Nephron (organoid): ENCODE measurements around the gene STARD5.
"Not testable (repeated sequence)": the region's sequence is repeated elsewhere in the genome, so short reads cannot be mapped to it uniquely, and the experiment has no call there.

ENCODE experiments used
- H3K27ac Mint-ChIP-seq, 3 experiments: 2 replicates each; pipeline ENCODE4 v1.8.0; 2020; ENCODE audit warnings: mixed read lengths in 3 of 3, mild to moderate bottlenecking in 2 of 3, moderate library complexity in 1 of 3
- H3K27me3 Mint-ChIP-seq: 2 replicates; pipeline ENCODE4 v1.8.0; 2021; ENCODE audit warnings: low read depth, mild to moderate bottlenecking, moderate library complexity, mixed read lengths
- H3K36me3 Mint-ChIP-seq: 2 replicates; pipeline ENCODE4 v1.8.0; 2020; ENCODE audit warnings: low read depth, mixed read lengths
- H3K4me1 Mint-ChIP-seq: 2 replicates; pipeline ENCODE4 v1.8.0; 2020; ENCODE audit warnings: mixed read lengths
- H3K4me3 Mint-ChIP-seq, 3 experiments: 2 replicates each; pipeline ENCODE4 v1.8.0; 2020; ENCODE audit warnings: mild to moderate bottlenecking in 3 of 3, mixed read lengths in 3 of 3, moderate library complexity in 2 of 3
- H3K9me3 Mint-ChIP-seq: 2 replicates; pipeline ENCODE4 v1.8.0; 2020; ENCODE audit warnings: mixed read lengths
- TF ChIP-seq, protein P1 (sequence below), 3 experiments: fragments of 200-600 bp; sonication (generic); IDR thresholded peaks; one replicate each; pipeline ENCODE4 v1.5.0; 2021; ENCODE audit warnings: antibody characterized with exemption in 3 of 3; ENCODE audit not compliant: unreplicated experiment in 3 of 3

The STARD5 gene

DNA sequence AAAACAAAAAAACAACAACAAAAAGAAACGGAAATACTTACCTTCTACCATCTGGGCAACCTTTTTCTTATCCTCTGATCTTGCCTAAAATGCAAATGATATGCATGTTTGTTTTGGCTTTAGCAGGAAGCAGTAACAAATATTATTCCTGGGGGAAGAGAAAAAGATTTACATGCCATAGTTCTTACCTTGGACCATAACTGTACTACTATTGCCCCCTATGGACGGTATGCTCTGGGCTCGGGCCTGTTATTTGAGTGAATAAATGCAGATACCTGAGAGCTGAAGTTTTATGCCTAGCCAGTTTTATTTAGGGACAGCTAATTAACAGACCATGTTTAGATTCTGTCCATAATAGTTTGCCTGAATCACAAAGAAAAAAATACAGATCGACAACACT, 12.6 kb upstream of the STARD5 start:
- no peaks in the 10 kb centered on the region for H3K36me3 Mint-ChIP-seq
- TF ChIP-seq, protein P1, sequence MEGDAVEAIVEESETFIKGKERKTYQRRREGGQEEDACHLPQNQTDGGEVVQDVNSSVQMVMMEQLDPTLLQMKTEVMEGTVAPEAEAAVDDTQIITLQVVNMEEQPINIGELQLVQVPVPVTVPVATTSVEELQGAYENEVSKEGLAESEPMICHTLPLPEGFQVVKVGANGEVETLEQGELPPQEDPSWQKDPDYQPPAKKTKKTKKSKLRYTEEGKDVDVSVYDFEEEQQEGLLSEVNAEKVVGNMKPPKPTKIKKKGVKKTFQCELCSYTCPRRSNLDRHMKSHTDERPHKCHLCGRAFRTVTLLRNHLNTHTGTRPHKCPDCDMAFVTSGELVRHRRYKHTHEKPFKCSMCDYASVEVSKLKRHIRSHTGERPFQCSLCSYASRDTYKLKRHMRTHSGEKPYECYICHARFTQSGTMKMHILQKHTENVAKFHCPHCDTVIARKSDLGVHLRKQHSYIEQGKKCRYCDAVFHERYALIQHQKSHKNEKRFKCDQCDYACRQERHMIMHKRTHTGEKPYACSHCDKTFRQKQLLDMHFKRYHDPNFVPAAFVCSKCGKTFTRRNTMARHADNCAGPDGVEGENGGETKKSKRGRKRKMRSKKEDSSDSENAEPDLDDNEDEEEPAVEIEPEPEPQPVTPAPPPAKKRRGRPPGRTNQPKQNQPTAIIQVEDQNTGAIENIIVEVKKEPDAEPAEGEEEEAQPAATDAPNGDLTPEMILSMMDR (IDR thresholded peaks at IDR 0.05; ENCODE audit: unreplicated experiment in 3 of 3): no peak
- no peak overlapping the region for H3K27ac Mint-ChIP-seq
- peaks cover 15% of the 10 kb centered on the region for H3K27me3 Mint-ChIP-seq
- no peak overlapping the region for H3K4me3 Mint-ChIP-seq
- H3K4me1 Mint-ChIP-seq: peaks cover 45% of the 10 kb centered on the region
- H3K9me3 Mint-ChIP-seq: no peaks in the 10 kb centered on the region

- Mint-ChIP-seq H3K27me3 (peaks cover 11% of the 10 kb centered on the region), H3K9me3 (no peaks in the 10 kb centered on the region), H3K4me1 (peaks cover 55% of the 10 kb centered on the region), H3K4me3 (no peak overlapping the region), H3K27ac (peak overlapping the region in 1 of 3 experiments; percentile 40), H3K36me3 (no peaks in the 10 kb centered on the region)
- TF ChIP-seq, protein P1 (IDR thresholded peaks at IDR 0.05; ENCODE audit: unreplicated experiment in 3 of 3): no peak
Observed at GRCh38 chr15:81335631-81336030, 11.7 kb upstream of the STARD5 start.

DNA sequence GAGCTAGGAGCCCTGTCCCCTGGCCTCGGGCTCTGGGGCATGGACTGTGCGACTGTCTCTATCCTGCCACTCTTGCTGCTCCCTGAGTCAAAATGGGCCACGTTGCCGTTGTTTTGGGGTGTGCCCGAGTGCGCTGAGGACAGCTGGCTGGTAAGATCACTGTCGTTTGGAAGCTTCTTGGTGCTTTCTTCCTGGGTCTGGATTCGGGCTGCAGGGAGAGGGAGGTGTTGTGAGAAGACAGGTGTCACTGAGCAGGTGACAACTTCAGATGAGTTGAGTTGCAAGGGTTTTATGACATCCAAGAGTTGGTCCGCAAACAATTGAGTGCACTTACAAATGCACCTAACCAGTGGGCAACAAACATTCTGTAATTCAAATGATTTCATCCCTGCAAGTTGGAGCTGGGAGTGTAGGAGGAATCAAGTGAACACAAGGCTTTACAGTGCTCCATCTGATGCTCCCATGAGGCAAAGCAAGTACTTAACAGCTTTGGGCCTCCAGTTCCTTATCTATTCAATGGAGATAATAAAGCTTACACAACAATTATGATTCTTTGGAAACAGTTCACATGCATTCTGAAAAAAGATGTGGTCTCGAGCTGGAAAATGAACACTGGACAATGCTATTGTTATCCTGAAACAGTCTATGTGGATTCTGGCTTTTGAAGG, 11.0 kb upstream of the STARD5 start:
- H3K27me3 Mint-ChIP-seq: peaks cover 10% of the 10 kb centered on the region
- peak overlapping the region in 2 of 3 experiments; percentile 34 to 40 for H3K27ac Mint-ChIP-seq
- TF ChIP-seq, protein P1 (IDR thresholded peaks at IDR 0.05; ENCODE audit: unreplicated experiment in 3 of 3): no peak
- peaks cover 53% of the 10 kb centered on the region for H3K4me1 Mint-ChIP-seq
- H3K36me3 Mint-ChIP-seq: no peaks in the 10 kb centered on the region
- no peak overlapping the region for H3K4me3 Mint-ChIP-seq
- H3K9me3 Mint-ChIP-seq: no peaks in the 10 kb centered on the region

GRCh38 chr15:81333363-81333762, 9.4 kb upstream of the STARD5 start:
- TF ChIP-seq, protein P1 (IDR thresholded peaks at IDR 0.05; ENCODE audit: unreplicated experiment in 3 of 3): no peak
- no peak overlapping the region for H3K27ac Mint-ChIP-seq
- no peaks in the 10 kb centered on the region for H3K36me3 Mint-ChIP-seq
- no peak overlapping the region for H3K4me3 Mint-ChIP-seq
- H3K4me1 Mint-ChIP-seq: peaks cover 39% of the 10 kb centered on the region
- H3K9me3 Mint-ChIP-seq: no peaks in the 10 kb centered on the region
- H3K27me3 Mint-ChIP-seq: peaks cover 12% of the 10 kb centered on the region

DNA sequence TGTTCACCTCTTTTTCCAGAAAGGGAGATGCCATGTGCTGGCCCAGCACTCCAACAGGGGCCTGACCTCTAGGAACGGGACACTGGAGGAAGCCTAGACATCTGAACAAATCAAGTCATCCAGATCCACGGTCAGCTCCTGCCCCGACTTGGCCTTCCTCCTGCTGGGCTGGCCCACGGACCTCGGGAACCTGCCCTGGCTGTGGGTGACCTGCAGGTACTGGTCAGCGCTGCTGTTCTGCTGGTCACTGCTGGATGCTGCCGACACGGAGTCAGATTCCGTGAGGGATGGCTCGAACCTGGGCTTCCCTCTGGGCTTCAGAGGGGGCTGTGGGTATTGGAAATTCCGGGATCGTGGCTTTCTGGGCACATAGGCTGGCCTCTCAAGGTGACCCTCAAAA, 8.4 kb upstream of the STARD5 start:
- Mint-ChIP-seq H3K4me3 (no peak overlapping the region), H3K27ac (no peak overlapping the region), H3K4me1 (peaks cover 31% of the 10 kb centered on the region), H3K27me3 (peaks cover 12% of the 10 kb centered on the region), H3K36me3 (no peaks in the 10 kb centered on the region), H3K9me3 (no peaks in the 10 kb centered on the region)
- TF ChIP-seq, protein P1 (IDR thresholded peaks at IDR 0.05; ENCODE audit: unreplicated experiment in 3 of 3): no peak

- peak overlapping the region in 2 of 3 experiments; percentile 69 for H3K27ac Mint-ChIP-seq
- H3K4me3 Mint-ChIP-seq: no peak overlapping the region
- H3K4me1 Mint-ChIP-seq: peaks cover 25% of the 10 kb centered on the region
- H3K9me3 Mint-ChIP-seq: no peaks in the 10 kb centered on the region
- TF ChIP-seq, protein P1 (IDR thresholded peaks at IDR 0.05; ENCODE audit: unreplicated experiment in 3 of 3): no peak
- peaks cover 9% of the 10 kb centered on the region for H3K27me3 Mint-ChIP-seq
- no peaks in the 10 kb centered on the region for H3K36me3 Mint-ChIP-seq
Observed at GRCh38 chr15:81331600-81331999, 7.7 kb upstream of the STARD5 start.

DNA sequence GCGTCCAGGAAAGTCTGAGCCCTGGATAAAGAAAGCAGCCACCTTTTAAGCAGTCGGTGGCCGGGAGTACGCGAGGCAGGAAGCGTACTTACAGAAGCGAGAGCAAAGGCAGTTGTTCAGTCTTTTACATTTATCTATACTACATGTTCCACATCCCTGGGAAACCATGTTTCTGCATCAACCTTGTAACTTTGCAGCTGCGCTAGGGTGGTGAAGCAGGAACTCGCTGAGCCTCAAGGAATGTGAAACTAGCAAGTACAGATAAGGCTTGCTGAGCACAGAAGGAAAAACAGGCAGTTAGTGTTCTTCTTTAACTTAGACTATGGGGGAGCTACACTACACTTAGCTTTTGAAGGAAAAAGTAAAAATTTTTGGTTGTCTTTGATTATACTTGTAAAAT, 7.2 kb upstream of the STARD5 start:
- H3K27ac Mint-ChIP-seq: peak overlapping the region in 2 of 3 experiments; percentile 69
- not testable (repeated sequence) for H3K27me3 Mint-ChIP-seq, H3K4me3 Mint-ChIP-seq, H3K36me3 Mint-ChIP-seq, H3K9me3 Mint-ChIP-seq
- H3K4me1 Mint-ChIP-seq: peaks cover 24% of the 10 kb centered on the region
